Smooth muscle cell of the brain vasculature (primary cell): ENCODE results near the gene AFF1.

Source experiments
- DNase-seq: peaks from one replicate; pipeline ENCODE4 v3.0.0-alpha.2; 2012; ENCODE audit warnings: low read depth, low spot score

The AFF1 gene

DNA sequence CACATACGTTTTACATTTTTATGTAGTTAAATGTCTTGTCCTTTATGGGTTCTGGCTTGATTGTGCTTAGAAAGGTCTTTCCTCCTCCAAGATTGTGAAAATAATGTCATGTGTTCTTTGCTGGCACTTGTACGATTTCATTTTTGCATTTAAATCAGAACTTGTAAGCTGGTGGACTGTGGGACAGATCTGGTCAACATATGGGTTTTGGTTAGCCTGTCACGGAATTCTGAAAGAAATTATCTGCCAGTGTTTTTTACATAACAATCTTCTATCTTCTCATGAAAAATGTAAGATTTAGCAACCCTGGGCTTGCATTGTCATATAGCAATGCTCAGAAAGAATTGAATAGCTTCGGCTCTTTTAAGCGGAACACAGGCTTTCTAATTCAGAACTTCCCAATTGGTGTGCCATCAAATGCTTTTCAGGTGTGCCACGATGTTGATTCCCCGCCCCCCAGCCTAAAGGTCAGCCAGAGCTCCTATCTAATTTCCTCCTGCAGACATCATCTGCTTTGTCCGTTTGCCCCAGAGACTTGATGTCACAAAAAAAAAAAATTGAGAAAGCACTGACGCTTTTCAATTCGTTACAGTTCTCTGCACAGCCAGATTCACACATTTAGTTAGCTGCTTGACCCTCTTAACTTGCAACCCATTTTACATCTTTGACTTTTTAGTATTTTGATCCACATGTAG is 16.2 kb downstream of the AFF1 start:
- DNase-seq = no peak

DNA sequence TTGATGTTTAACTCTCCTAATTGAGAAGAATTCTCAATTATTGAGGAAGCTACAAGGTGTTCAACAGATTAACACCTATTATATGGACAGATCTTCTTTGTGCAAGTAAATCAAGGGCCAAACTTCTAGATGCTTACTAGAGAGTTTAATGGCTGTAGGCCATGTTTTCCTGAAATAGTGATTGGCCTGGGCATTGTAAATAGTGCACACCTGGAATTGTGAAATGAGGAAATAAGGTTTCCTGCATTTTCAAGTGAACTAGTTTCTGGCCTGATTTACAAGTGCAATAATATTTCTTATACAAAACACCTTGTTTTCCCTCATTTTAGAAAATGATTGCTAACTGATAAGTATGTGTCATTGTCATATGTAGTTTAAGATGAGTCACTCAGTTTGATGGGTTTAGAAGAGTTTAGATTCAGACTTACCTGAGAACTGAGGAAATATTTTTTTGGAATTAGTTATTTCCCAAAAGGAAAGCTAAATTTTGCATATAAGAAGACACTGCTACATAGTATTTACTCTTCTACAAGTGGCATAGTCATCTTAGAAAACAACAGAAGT is 21.2 kb downstream of the AFF1 start:
- DNase-seq = no peak

DNA sequence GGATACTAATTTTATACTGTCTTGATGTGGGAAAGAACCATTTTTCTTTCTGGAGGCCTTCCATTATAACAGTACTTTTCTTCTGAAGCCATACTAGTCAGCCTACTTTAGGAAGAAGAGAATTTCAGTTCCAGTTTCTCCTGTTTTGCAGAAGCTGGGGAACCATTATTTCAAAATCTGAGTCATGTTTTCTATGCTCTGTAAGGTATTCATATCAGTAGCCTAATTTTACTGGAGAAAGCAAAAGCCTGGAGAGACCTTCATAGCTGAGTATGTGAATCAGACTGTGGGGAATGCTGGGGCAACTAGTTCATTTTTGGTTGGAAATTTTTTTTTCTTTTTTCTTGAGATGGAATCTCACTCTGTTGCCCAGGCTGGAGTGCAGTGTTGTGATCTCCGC is 22.4 kb downstream of the AFF1 start:
- DNase-seq = no peak

DNA sequence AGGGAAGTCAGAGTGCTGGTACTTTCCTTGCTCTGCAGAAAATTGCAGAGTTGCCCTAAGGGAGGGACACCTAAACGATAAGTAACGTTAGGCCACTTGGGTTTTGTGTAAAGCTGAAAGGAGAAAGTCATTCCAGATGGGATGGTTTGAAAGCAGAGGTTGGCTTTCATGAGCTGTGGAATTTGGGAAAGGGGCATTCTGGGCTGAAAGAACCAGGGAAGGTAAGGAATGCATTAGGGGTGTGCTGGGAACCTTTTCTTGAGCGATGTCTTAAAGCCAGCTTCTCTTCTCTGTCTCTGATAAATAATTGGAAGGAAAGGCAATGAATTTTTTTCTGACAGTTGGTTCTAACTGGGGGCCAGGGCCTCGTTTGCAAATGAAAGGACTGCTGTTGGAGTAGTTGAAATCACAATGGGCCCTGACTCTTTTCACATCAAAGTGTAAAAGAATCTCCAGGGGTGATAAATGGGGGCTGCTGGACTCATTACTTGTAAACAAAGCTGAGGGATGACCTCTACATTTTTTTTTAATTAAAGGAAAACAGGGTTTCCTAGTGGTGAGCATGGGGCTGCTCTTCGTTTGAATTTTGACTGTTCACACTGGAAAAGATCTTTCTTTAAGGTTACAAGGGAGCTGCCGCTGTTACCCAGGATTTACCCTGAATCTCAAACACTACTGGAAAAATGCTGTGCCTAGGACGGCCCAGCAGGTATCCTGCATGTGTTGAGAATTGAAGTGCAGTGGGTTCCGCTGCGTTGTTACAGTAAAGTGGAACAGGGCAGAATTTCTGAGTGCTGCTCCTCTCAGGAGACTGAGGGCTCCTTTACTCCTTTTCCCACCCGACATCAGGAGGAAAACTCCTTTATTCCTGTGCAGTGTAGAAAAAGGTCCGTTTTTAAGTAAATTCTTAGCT is 25.0 kb downstream of the AFF1 start:
- no peak for DNase-seq

DNA sequence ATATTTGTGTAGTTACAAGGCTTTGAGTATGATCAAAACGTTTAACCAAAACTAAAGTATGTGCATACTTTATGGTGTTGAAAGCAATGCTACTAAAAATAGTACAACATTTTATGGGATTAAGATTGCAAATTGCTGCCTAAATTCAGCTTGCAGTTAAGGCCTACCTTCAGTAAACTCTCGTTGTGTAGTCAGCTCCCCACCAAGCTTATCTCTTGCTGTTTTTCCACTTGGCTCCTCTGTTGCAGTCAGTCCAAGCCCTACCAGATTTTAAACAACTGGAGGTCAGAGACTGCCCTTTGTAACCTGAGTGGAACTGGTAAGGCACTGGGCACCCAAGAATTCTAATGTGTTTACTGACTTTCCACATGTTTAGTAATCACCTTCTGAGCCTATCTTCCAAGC is 25.7 kb downstream of the AFF1 start:
- DNase-seq = no peak

DNA sequence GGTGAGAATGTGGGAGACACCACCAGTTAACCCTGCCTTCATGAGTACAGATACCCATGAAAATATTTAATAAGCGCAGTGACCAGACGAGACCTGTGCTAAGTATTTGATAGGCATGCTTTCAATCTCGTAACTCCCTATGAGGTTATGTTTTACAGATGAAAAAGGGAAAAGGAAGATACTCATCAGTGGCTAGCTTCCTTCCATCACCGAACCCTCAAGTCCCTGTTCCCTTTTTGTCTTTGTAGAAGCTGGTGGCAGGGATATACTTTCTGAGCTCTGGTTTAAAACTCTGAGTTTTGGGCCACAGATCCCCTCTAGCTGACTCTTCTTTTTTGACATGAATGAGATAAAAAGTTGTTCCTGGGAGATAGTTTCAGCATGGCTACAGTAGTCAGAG is 26.3 kb downstream of the AFF1 start:
- no peak for DNase-seq

DNA sequence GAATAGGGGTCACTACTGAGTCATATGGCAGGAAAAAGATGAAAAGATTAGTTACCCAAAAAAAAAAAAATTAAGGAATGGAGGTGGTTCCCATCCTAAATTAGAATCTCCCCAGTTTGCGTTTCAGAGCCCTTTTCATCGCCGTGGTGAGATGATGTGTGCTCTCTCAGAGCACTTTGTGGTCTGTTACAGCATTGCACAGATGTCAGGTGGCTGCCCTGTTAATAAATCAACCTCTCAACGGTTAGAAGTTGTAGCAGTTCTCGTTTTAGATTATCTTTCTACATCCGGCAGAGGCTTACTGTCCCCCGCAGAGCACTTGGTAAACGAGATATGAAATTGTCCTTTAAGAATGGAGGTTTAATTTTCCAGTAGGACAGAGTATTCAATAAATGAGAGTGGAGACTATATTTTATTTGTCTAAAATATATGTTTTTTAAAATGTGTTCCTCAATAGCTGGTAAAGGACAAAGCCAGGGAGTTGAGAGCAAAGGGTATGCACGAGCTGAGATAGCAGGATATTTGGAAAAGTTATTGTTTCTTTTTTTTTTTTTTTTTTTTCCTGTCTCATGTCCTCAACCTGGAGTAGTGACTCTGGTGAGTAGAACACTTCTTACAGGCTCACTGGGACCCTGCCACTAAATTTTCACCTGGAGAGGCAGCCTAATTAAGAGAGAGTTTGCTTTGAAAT is 26.9 kb downstream of the AFF1 start:
- DNase-seq = no peak

DNA sequence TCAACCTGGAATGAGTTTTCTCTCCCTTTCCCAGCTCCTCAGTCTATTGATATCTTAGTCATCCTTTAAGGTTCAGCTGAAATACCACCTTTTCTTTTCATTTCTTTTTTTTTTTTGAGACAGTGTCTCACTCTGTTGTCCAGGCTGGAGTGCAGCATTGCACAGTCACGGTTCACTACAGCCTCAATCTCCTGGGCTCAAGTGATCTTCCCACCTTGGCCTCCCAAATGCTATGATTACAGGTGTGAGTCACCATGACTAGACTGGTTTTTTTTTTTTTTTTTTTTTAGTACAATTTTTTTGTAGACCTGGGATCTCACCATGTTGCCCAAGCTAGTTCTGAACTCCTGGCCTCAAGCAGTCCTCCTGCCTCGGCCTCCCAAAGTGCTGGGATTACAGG is 28.9 kb downstream of the AFF1 start:
- no peak for DNase-seq

DNA sequence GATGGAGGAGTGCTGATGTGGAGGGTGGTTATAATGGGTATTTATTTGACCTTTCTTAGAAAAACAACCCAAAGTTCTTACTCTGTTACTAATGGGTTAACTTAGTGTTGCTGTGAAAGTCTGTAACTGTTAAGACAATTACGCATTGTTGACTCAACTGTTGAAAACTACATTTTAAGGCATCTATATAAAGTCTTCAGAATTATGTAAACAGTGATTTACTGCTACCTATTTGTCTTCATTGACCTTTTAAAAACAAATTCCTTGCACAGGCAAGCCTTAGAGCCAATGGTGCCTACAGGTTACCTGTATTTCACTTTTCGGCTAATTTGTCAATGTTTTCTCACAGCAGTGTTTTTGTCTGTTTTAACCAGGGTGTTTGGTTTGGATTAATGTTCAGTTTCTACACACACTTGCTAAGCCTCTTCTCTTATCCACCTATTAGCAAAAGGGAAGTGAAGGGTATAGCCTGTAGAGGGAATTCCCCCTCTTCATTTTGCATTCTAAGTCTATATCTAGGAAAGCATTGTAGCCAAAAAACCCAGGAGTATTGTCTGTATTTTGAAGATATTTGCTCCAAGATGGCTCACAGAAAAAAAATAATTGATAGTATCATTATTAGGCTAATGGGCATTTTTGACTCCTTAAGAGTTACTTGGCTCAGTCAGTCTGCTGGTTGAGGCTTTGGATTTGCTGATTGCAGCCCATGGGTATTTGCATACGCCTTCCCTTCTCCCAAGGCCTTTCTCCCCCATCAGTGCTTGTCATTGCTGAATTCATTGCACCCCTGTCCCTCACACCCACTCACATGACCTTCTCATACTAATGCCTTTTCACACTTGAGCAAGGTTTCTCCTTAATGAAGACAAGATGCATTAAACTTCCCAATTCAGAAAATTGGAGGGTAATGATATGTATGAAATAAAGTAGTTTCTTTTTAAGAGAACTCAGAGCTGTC is 30.5 kb downstream of the AFF1 start:
- DNase-seq = no peak

DNA sequence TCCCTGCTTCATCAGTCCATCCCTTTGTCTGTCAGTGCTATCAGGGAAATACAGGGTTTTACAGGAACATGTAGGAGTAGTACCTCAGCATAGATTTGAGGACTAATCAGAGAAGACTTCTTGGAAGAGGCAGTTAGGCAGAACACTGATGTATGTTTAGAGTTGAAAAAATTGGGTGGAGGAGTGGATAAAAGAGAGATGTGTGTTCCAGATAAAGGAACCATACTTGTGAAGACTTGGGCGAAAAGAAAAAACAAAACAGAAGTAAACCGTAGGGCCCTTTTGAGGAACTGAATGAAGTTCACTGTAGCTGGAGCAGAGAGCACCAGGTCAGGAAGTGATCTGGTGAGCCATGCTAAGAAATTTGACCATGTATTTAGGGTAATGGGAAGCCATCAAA is 32.3 kb downstream of the AFF1 start:
- DNase-seq = no peak

DNA sequence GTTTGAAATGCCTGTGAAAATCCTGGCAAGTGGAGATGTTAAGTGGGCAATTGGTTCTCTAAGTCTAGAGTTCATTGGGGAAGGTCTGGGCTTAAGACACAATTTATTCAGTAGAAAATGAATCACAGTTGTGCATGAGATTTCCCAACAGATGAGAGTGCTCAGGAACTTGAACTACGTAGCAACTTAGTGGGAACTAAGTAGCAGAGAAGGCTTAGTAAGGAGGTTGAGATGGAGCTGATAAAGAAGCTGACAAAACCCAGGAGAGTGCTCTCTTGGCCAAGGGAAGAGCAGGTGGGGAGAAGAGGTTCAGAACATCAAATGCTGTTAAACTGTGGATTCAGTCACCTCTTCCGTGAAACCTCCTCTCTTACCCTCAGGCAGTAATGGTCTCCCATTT is 33.0 kb downstream of the AFF1 start:
- no peak for DNase-seq

DNA sequence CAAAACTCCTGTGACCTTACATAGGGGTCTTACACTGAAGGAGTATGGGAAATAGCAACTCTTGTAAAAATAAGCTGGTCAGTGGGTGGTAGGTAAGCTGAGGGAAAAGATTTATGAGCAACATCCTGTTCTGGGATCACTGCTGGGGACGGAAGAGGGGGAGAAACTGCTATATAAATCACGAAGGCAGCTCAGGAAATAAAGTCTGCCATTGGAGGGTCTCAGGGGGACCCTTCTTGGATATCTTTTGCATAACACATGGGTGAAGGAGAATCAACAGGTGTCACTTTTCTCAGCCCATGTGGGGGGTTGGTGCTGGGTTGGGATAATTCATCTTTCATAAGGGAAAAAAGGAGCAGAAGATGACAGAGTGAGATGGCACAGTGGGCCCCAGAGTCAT is 33.7 kb downstream of the AFF1 start:
- DNase-seq = no peak

DNA sequence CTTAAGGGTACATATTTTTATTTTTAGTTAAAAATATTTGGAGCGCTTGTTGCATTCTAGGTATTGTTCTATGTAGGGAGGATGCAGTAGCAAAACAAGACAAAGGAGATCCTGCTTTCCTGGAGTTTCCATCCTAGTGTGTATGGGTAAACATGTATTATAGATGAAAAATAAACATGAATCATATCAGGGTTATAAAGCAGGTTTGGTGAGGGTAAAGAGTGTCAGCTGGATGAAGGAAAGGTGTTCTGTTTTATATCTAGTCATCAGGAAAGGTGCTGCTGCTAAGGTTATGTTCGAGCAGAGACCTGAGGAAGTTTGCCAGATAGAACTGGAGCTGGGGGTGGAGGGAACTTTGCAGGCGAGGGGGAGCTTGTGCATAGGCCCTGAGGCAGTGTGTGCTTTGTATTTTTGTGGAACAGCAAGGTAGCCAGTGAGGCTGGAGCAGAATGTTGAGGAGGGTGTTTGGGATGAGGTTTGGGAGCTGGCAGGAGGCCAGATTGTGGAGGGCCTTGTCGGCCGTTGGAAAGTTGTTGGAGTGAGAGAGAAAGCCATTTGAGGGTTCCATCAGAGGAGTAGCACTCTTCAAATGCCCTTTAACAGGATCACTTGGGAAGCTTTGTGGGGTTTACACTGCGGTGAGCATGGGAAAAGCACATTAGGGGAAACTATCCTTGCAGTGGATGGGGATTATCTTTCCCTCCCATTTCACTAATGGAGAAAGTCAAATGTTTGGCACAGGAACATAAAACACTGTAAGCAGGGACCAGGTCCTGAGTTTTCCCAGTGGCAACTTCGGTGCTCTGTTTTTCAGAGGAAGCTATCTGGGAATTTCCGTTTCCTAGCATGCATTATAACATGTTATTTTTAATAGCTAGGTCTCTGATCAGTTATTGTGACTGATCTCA is 35.9 kb downstream of the AFF1 start:
- no peak for DNase-seq

DNA sequence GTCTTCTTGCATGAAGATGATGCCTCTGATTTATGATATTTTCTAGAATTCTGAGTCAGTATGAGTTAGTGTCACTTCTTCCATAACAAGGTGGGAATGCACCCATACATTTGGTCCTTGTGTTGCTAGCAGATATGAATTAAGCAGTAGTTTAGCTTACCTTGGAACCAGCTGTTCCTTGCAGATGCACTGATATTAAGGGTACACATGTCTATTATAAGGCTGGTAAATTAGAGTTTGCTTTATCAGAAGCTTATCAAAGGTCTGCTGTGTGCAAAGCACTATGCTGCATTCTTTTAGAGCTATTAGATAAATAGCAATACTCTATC is 36.5 kb downstream of the AFF1 start:
- no peak for DNase-seq

DNA sequence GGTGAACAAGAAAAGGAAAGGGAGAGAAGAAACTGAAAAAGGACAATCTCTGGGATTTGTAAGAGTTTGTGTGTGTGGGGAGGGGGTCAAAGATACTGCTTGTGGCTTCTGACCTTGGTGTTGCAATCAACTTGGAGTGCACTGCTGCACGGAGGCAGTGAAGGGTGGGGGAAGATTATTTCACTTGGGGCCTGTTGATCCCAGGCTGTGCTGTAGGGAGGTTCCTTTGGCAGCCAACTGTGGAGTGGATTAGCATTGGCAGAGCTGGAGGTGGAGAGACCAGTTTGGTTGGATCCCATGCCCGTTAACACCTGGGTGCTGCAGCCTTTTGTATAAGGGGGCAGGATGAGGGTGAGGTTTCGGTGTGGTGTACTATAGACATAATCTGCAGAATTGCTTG is 38.2 kb downstream of the AFF1 start:
- DNase-seq = no peak

DNA sequence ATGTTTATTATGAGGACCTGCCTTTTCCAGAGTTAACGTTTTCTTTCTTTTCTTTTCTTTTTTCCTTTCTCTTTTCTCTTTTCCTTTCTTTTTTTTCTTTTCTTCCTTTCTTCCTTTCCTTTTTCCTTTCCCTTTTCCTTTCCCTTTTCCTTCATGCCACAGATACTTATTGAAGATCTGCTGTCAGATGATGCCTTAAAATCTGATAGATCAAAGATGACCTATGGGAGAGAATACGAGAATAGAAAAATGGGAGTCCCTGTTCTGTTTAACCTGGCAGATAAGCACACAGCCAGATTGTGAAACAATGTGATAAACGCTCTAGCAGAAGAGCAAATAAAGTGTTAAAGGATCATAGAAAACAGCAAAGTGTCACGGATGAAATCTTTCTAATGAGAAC is 38.9 kb downstream of the AFF1 start:
- no peak for DNase-seq

DNA sequence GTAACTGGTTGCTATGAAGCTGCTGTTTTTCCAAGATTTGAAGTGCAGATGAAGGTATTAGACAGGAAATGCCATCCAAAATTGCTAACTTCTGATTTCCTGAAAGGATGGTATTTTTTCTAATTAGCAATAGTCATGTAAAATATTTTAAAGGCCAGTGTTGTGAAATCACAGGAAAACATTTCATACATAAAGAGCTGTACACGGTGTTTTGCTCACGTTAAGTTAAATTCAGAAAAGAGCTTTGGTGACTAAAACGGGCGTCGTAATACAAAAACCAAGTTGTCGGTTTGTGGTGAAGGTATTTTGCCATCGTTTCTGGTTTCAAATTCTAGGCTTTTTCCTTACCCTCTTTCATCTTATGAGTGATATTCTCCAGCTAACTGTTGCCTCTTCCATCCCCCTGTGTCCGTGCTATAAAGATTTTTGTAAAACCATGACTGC is 39.8 kb downstream of the AFF1 start:
- no peak for DNase-seq

DNA sequence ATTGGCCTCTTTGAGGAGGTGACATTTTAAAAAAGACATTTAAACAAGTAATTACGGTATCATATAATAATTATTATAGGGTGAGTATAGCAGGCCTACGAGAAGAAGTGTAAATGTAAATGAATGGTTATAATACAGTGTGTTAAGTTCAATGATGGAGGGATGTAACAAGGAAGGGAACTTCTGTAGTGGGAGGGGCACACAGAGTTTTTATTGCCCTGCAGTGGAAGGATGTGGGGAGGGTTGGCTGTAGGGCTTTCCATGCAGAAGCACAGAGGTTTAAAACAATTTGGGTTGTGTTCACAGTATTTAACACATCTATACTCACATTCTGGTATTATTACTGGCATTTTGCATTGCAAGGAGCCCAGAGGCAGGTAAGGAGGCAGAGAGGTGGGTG is 41.1 kb downstream of the AFF1 start:
- no peak for DNase-seq

DNA sequence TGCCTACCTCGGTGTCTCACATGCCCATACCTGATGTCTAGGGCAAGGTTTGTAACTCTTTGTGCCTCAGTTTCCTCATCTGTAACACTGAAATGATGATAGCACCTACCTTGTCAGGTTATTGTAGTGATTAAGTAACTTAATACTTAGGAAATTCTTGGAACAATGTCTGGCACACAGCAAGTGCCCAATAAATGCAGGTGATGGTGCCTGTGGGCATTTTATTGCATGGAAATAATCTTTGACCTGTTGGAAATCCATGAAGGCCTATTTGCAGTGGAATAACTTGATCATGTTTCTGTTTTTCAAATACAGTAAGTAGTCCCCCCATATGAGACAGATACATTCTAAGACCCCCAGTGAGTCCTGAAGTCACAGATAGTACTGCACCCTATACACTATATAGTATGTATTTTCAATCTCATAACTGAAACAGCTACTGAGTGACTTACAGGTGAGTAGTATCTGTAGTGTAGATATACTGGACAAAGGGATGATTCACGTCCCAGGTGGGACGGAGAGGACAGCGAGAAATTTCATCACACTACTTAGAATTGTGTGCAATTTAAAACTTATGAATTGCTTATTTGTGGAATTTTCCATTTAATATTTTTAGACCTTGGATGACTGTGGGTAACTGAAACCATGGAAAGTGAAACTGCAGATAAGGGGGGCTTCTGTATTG is 42.1 kb downstream of the AFF1 start:
- no peak for DNase-seq
